Mucosa of descending colon (tissue), 3 donors: ENCODE data around the gene XDH. TPM values are rescaled to one million over a fixed set of nuclear protein-coding genes. Genes with fewer than 3 reads are reported as not detected.
A peak's percentile ranks its signal among the peaks of the same experiment; 100 is the strongest.

ENCODE experiments used
- ATAC-seq: fragments of 200-7000 bp; cut with Tn5 transposase; one replicate; pipeline ENCODE4 v1.9.1; 2020; ENCODE audit warnings: mild to moderate bottlenecking, moderate library complexity
- DNase-seq, 3 donors: peaks; one replicate each; pipeline ENCODE4 v3.0.0-alpha.2; 2020
- H3K36me3 ChIP-seq: fragments of 200-600 bp; one replicate; pipeline ENCODE4 v1.8.0; 2021; ENCODE audit warnings: low read depth, mild to moderate bottlenecking
- H3K4me1 ChIP-seq: fragments of 200-600 bp; one replicate; pipeline ENCODE4 v1.8.0; 2021; ENCODE audit warnings: low read depth, mild to moderate bottlenecking
- H3K4me3 ChIP-seq: fragments of 200-600 bp; one replicate; pipeline ENCODE4 v1.8.0; 2021; ENCODE audit warnings: mild to moderate bottlenecking
- H3K9me3 ChIP-seq: fragments of 200-600 bp; one replicate; pipeline ENCODE4 v1.8.0; 2021; ENCODE audit warnings: mild to moderate bottlenecking
- CTCF ChIP-seq: fragments of 200-600 bp; IDR thresholded peaks from one replicate; pipeline ENCODE4 v1.8.0; 2022; ENCODE audit warnings: antibody characterized with exemption, mild to moderate bottlenecking
- intact Hi-C, 2 donors: fragments of 100-400 bp; cut with DNase I in 1 of 2; cut with micrococcal nuclease in 1 of 2; formaldehyde crosslinking; loops; one replicate each; pipeline versions ENCODE4 v1.11.0 to v1.11.1; 2022; cut with DNase I, micrococcal nuclease
- total RNA-seq, 3 donors: library from RNA; stranded (reverse); fragmentation: NEBNext Ultra II Directional in 2 of 3; extraction: Animal tissue kit (Norgen Biotek cat#: 25700) in 2 of 3; gene quantifications; one replicate each; pipeline versions ENCODE4 v1.2.1 to v1.2.4, GENCODE V29; 2021 to 2023
- donor health status: DM: no; HTN: no; CAD: no; lungs with moderate emphysema.
- donor health status: DM: no; HTN: no; CAD: no.
- donor health status: DM: no; HTN: yes; CAD: no.

The XDH gene
- total RNA-seq, 3 donors from 2014 or later = 18.4 to 75.4 (median 40.7) TPM

DNA sequence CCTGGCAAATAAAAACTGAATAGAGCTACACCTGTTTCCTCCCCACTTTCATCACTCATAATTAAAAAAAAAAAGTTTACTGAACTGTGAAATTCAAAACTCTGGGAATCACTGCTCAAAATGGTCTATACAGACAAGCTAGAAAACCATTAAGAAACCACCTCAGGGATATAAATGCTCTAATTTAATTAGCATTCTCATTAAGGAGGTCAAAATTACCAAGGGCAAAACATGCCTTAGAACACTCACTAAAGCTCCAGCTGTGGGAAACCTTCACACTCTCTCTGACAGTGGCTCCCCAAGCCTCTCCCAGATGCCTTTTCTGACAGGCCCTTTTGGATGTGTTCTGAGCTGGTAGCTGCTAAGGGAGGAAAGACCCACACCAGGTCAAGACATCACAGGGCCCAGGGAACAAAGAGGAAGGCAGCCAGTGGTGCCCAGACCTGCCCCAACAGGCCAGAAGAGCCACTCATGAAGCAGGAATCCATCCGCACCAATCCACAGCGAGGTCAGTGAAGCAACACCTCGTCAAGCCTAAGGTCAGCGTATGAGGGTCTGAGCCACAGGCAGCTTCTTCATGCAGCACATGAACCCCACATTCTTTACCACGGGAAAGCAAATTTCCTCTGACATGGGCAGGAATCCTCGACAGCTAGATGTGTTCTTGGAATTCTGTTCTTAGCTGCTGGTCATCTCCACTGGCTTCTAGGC is 35.6 kb downstream of the XDH start:
- ATAC-seq (no peak), DNase-seq (no peak)
- intact Hi-C loops = no loop called here
- Histone ChIP-seq H3K4me1 (no peaks in the 10 kb centered on the region), H3K9me3 (no peaks in the 10 kb centered on the region), H3K36me3 (no peaks in the 10 kb centered on the region), H3K4me3 (no peak overlapping the region)
- no peak for TF ChIP-seq CTCF

DNA sequence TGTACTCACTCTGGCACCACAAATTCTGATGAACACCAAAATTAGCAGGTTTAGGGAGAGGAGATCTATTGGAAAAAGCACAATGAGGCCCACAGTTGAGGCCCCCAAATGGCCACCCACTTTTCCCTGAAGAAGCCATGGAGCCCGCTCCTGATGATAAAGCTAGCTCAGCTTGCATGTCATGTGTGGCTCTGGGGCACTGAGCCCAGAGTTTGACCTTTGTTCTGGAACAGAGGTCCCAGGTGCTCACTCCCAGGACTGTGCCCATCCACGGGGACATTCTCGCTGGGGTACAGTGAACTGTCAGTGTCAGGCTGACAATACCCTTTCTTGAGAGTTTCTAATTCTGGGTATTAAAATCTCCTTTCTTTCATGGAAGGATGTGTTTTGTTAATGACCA is 36.2 kb downstream of the XDH start:
- no peak for TF ChIP-seq CTCF
- H3K36me3 ChIP-seq = no peaks in the 10 kb centered on the region
- H3K9me3 ChIP-seq = no peaks in the 10 kb centered on the region
- H3K4me1 ChIP-seq = no peaks in the 10 kb centered on the region
- DNase-seq (peak in 1 of 3 donors; percentile 12), ATAC-seq (peak; percentile 44)
- H3K4me3 ChIP-seq = no peak overlapping the region
- intact Hi-C loops = no loop called here

- Histone ChIP-seq H3K36me3 (no peaks in the 10 kb centered on the region), H3K9me3 (no peaks in the 10 kb centered on the region), H3K4me1 (no peaks in the 10 kb centered on the region), H3K4me3 (no peak overlapping the region)
- DNase-seq = no peak
- no peak for ATAC-seq
- intact Hi-C loops = no loop called here
- TF ChIP-seq CTCF = no peak
Measured at GRCh38 chr2:31373127-31373526, 41.4 kb downstream of the XDH start.

GRCh38 chr2:31372097-31372496 is 42.4 kb downstream of the XDH start:
- no peak for DNase-seq
- H3K4me3 ChIP-seq = no peak overlapping the region
- no peak for TF ChIP-seq CTCF
- intact Hi-C loops = no loop called here
- no peak for ATAC-seq
- H3K36me3 ChIP-seq = no peaks in the 10 kb centered on the region
- H3K4me1 ChIP-seq = no peaks in the 10 kb centered on the region
- no peaks in the 10 kb centered on the region for H3K9me3 ChIP-seq

DNA sequence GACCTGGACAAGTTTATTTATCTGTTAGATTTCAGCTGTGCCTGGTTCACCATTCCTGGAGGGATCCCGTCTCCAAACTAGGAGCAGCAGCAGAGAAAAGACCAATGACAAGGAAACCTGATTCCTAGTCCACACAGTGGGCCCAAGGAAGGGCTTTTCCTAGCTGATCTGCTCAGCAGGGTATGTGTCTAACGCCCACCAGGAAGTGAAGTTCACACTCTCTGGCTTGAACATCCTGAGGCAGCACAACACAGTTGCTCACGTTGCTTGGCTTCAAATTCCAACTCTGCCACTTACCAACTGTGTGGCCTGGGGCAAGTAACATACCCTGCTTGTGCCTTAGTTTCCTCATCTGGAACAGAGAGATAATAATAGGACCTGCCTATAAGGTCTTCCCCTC is 42.9 kb downstream of the XDH start:
- ATAC-seq = no peak
- no peaks in the 10 kb centered on the region for H3K9me3 ChIP-seq

More for the DNA sequence above, 42.9 kb downstream of the XDH start:
- no peak for TF ChIP-seq CTCF
- intact Hi-C loops = no loop called here
- no peak for DNase-seq
- Histone ChIP-seq H3K36me3 (no peaks in the 10 kb centered on the region), H3K4me1 (no peaks in the 10 kb centered on the region), H3K4me3 (no peak overlapping the region)
